ENCODE data around the gene SLC24A1.

The SLC24A1 gene

DNA sequence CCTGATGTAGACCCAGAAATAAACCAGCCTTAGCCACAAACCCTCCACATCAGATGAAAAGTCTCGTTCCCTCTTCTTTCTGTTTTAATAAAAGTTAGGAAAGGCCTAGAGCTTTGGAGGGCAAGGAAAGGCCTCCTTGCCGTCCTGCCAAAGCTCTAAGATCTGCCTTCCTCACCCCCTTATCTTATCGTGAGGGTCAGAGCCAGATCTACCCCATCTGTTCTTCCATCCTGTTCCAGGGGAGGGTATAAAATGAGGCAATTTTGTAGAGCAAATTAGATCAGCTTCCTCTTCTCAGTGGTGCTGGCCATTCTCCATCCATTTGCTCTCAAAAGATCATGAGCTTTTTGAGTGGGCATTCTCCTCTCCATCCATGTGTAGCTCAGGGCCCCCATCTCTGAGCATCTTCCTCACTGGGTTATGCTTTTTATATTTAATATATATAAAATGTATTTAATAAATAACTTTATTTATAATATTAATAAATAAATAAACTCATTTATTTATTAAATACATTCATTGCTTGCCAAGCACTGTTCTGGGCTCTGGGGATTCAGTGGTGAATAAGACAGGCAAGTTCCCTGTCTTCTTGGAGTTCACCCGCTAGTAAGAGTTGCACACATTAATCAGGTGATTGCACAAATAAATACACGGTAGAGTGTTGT is 2.0 kb upstream of the SLC24A1 start:
- no peak for DNase-seq

DNA sequence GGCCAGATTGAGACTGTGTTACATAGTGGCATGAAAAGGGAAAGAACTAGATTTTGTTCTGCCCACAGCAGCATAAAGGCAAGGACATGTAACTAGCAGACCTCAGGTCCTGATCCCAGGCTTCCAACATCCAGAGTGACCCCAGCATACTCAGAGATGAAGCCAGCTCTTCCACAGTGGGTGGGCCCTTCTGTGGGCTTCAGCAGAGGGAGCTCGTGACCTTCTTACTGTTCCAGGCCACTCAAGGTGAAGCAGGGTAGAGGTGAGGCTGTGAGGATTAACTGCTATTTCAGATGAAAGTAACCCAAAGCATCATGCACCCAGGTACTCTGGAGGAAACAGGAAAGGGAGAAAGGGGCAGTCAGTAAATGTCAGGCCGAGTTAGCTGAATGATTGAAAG is 905 bp upstream of the SLC24A1 start:
- no peak for DNase-seq

DNA sequence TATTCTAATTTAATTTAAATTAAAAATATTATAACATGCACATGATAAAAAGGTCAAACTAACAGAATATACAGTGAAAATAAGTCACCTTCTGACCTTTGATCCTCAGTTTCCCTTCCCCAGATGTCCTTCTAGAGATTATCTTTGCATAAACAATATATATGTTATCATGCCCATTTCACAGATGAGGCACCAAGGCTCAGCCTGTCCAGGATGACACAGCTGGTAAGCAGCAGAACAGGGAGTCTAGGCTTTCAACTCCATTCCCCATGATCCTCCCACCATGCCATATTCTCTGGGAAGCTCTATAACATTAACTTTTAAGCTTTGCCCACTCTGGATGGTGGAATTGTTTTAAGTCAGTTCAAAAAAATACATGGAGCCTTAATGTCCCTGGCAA is 1.4 kb downstream of the SLC24A1 start:
- no peak for DNase-seq

DNA sequence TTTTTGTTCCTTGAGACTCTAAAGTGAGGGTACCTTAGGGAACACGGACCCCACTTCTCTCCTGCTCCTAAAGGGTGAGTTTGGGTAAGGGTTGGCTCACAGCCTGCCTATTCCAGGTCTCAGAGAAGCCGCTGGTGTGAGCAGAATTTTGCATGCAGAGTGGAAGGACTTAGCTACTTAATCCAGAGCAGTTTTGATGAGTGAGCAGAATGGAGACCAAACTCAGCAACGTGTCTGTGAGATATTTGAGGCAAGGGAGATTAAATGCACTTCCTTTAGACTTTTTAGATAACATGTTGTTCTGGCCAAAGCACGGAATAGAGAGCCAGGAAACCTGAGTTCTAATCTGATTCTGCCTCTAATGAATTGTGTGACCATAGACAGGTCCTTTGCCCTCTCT is 5.1 kb downstream of the SLC24A1 start:
- no peak for DNase-seq

DNA sequence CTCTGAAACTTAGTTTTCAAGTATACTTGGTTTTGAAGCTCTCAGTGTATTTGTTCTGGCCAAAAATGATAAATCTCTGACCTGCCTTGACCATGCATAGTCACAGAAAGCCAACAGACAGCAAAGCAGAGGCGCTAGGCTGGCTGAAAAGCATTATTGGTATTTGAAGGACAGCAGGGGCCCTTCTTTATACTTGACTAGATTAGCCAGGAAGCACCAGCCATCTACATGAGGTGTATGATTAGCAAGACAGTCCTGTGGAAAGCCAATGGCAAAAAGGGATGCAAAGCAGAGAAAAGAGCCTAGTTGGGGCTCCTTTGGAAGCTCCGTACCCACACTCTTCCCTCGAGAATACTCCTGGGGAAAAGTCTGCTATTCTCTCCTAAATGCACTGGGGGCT is 7.8 kb downstream of the SLC24A1 start:
- no peak for DNase-seq

DNA sequence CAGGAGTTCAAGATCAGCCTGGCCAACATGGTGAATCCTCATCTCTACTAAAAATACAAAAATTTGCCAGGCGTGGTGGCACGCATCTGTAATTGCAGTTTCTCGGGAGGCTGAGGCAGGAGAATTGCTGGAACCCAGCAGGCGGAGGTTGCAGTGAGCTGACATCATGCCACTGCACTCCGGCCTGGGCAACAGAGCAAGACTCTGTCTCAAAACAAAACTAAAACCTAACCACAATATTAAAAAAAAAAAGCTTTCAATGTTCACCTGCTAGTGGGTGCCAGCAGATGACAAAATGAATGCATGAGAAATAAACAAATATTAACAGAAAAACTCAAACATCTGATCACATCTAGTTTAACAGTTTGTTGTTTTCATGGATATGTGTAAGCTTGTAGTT is 9.0 kb downstream of the SLC24A1 start:
- DNase-seq, result no peak

DNA sequence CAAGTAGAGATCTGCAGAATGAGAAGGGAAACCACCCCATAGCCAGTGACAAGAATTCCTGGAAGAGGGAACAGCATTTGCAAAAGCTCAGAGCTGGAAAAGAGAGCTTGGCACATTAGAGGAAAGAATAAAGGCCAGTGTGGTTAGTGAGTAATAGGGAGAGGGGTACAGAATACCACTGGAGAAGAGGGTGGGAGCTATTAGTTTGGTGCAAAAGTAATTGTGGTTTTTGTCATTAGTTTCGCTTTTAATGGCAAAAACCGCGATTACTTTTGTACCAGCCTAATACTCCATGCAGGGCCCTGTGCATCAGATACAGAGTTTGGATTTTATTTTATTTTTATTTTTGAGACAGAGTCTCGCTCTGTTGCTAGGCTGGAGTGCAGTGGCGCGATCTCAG is 9.8 kb downstream of the SLC24A1 start:
- DNase-seq, result no peak

DNA sequence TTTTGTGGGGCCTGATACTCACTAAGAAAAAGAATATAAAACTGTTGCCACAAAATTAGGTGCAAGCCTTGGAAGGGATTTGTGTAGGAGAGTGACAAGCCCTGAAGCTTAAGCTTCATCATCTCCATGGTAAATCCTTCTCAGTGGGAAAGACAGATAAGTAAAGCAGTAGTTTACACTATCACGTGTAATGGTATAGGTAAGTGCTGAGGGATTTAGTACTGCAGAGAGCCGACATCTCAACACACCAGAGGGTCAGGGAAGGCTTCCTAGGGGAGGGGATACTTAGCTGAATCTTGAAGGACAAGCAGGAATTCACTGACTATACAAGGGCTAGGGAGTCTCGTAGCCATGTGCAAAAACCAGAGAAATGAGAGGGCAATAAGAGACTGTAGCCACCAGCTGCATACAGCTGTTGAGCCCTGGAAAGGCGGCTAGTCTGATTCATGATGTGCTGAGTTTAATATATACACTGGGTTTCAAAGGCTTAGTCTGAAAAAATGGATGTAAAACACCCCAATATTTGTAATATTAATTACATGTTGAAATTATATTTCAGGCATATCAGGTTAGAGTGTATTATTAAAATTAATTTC is 11.1 kb downstream of the SLC24A1 start:
- DNase-seq, result no peak

DNA sequence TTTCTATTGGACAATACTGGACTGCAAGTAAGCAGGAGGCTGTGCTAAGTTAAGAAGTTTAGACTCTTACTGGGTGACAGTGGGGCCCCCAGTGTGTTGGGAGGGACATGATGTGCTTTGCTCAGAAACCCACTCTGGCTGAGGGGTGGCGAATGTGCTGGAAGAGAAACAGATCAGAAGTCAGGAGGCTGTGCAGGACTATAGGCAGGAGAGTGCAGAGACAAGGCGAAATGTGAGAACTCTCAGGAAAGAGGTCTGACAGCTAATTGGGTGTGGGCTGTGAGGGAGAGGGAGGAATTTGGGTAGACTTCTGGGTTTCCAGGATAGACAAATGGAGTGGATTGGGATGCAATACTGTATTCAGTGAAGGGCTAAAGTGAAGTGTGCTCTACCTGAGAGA is 12.0 kb downstream of the SLC24A1 start:
- no peak for DNase-seq

DNA sequence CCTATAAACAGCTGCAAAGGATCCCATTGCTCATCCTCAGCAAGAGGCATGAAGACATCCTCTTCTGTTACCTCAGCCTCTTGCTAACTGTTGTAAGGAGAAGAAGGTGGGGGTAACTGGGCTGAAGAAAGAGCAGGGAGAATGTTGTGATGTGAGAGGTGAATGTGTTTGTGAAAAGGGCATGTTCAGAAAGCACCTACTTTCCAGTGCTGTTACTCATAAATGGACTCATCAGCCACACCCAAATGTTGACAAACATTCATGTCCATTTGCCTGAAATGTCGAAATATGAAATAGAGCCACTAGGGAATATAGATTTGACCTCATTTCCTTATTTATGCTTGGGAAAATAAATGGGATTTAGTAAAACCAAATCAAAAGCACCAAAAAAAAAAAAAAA is 12.6 kb downstream of the SLC24A1 start:
- no peak for DNase-seq

DNA sequence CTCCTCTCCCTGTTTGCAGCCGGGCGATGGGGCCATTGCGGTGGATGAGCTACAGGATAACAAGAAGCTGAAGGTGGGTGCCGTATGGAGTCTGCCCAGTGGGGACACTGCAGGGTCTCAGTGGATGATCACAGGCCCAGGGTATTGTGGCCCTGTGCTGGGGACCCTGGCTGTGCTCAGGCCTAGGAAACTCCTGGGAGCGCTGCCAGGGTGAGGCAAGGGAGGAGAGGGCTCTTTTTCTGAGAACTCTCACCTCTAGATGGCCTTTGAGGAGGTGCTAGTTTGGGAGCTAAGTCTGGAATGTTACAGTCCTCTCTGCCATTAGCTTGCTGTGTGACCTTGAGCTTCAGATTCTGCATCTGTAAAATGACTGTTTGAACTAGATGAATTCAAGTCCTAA is 16.4 kb downstream of the SLC24A1 start:
- DNase-seq, result no peak

DNA sequence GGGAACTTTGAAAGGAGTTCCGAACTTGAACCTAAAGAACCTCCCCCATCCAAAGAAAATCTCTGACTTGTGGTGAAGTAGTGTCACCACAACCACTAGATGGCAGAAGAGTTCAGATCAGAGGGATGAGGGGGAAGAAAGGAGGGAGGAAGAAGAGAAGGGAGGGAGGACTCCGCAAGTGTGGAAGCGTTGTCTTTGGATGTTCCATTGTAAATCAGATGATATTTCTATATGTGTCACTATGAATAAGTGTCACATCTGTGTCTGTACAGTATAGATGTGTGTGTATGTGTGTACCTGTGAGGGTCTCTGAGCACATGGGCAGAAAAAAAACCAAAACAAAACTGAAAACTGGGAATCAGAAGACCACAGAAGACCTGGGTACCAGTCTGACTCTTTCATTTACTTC is 16.9 kb downstream of the SLC24A1 start:
- DNase-seq, result peak; percentile 31

DNA sequence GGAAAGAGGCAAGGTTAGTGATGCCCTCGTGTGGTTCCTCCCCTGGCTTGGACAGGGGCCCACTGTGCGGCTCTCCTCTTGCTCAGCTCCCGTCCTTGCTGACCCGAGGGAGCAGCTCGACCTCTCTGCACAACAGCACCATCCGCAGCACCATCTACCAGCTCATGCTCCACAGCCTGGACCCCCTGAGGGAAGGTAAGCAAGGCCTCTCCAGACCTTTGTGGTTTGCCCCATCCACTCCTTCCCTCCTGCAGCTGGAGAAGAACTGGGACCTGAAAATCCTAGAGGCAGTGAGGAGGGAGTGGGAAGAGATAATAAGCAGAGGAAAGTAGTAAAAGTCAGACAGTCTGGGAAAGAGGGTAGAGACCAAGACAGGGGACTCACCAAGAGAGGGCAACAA is 17.8 kb downstream of the SLC24A1 start:
- DNase-seq, result no peak

DNA sequence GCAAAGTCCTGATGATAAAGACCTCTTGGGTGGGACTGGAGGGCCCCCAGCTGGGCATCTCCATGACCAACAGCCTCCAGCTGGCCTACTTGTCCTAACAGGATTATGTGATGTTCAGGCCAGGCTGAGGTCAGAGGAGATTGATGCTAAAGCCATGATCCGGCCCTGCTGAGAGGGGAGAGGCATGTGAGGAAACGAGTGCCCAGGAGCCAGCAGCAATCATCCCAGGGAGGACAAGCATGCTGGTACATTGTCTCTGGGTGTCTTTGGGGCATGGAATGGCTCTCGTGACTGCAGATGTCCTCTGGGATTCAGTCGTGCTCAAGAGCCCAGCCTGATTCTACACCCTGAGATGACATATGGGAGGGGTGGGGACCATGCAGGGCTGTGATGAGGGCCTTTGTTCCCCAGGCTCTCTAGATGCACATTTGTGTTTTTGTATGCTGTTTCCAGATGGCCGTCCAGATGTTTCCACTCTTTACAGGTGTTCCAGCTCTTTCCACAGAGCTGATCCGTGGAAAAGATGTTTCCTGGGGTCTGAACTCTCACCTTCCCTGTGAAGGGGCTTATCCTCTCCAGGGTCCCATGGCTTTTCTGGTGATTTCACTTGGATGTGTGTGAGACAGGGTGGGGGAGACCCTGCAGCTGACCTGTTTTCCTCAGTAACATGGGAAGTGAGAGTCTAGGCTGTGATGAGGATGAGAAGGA is 20.2 kb downstream of the SLC24A1 start:
- no peak for DNase-seq

DNA sequence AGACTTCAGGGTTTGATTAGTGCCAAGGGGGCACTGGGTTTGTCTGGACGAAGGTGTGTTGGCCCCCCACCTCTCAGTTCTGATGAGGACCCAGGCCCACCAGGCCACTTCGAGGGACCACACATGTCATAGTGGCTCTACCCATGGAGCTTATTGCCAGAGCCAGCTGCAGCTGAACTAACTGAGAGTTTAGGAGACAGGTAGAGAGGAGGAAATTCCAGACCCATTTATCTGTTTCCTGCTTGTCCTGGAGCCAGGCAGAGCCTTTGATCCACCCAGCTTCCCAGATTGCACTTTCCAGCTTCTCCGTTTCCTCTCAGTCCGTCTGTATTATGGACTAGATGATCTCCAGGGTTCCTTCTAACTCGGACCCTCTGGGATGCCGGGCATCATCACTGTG is 20.9 kb downstream of the SLC24A1 start:
- no peak for DNase-seq

DNA sequence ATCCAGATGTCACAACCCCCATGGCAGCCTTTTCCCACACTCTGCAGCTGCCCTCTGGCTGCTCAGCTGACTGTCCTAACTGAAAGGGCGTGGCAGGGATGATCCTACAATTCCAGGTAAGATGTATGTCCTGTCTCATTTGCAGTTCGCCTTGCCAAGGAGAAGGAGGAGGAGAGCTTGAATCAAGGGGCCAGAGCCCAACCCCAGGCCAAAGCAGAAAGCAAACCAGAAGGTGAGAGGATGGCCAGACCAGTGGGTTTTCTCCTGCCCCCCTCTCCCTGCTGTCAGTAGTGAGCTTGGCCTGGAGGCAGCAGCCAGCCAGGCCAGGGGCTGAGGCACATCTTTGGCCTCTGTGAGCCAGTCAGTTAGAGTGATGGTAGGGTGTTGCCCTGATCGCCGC is 22.5 kb downstream of the SLC24A1 start:
- no peak for DNase-seq

DNA sequence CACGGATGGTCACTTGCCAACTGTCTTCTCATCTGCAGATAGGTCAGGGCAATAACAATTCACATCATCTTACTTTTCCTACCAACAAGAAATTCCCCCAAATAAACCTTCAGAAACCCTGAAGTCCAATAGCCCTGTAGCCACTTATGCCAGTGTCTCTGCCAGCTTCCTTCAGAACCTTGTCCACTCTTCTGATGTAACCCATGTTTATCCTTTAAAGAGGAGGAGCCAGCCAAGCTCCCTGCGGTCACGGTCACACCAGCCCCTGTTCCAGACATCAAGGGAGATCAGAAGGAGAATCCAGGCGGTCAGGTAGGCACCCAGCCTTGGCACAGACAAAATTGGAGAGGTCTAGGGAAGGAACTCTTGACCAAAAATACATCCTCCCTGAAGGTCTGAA is 23.7 kb downstream of the SLC24A1 start:
- DNase-seq, result no peak

DNA sequence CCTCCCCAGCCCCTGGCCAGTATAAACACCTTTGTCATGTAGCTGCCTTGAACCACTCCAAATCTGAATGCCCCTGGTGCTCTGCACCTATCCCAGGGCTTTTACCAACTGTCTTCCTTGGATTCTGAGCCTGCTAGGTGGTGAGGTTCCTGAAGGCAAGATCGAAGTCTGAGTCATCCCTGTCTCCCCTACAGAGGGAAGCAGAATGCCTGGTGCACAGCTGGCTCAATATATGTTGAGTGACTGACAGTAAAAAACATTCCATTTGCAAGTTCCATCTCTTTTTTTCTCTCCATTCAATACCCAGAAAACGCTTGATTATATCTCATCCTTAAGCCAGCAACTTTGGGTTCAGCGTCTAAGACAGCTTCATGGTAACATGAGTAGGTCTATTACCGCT is 24.7 kb downstream of the SLC24A1 start:
- no peak for DNase-seq

DNA sequence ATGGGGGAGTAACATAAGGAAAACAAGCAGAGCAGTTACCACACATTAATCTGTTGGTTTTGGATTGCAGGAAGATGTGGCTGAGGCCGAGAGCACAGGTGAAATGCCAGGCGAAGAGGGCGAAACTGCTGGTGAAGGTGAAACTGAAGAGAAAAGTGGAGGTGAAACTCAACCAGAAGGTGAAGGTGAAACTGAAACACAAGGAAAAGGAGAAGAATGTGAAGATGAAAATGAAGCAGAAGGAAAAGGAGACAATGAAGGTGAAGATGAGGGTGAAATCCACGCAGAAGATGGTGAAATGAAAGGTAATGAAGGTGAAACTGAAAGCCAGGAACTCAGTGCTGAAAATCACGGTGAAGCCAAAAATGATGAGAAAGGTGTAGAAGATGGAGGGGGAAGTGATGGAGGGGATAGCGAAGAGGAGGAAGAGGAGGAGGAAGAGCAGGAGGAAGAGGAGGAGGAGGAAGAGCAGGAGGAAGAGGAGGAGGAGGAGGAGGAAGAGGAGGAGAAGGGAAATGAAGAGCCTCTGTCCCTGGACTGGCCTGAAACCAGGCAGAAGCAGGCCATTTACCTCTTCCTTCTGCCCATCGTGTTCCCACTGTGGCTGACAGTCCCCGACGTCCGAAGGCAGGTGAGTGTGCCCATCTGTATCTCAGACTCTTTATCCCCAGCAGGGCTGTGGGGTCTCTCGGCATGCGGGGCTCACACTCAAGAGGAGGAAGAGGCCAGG is 28.7 kb downstream of the SLC24A1 start:
- no peak for DNase-seq

DNA sequence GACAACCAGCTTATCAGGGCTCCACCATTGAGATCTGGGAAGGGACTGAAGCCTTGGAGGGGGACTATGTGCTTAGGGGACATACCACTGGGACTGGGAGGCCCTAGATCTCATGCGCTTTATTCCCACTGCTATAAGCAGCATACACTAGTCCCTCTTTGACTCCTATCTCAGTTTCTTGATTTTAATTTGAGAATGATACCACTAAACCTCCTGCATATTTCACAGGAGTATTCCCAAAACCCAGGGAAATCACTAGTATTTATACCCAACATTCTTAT is 29.2 kb downstream of the SLC24A1 start:
- DNase-seq, result no peak

DNA sequence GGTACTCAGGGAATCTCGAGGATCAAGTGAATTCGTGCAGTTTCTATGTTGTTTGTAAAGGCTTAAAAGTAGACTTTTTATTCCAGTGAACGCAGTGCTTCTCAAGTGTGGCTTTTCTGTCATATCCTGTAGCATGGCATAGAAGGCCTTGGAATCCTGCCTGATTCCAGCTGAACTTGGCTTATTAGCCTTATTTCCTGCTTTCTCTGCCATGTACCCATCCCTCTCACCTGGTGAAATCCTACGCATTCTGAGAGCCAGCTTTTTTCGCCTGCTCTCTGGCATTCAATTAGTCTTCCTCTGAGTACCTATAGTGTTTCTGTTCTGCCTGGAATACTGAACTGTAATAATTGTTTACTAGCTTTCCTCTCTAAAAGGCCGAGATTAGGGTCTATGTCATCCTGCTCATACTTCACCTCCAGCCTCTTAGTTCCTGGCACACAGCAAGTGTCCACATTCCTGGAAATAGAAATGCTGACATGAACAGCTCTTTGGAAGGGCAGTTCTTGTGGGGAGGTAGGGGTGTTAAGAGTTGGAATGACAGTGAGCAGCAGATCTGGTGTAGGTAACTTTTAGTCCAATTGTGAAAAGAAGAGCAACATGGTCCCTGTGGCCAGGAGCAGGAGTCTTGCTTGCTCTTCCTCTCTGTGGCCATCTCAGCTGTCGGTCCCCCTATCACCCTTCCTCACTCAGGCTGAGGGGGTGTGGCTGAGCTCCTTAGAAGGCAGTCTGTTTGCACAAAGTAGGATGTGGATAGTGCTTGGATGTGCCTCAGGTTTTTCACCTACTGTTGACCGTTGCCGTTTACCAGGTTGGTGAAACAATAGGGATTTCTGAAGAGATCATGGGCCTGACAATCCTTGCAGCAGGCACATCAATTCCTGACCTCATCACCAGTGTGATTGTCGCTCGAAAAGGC is 30.4 kb downstream of the SLC24A1 start:
- no peak for DNase-seq

DNA sequence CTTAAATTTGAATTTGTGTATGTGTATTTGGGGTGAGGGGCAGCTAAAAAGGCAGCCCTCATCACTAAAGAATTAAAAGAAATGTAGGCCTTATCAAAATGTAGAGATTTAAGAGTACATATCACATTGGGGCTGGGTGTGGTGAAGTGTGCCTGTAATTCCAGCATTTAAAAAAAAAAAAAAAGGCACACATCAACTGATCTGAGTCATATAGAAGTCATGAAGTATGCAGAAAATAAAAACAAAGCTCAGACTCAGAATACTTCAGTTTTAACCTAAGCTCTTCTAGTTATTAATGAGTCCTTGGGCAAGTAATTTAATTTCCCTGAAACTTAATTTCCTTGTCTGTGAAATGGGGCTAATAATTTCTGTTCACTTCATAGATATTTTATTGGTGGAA is 31.6 kb downstream of the SLC24A1 start:
- DNase-seq, result no peak

Data from effector CD4-positive, alpha-beta T cell (primary cell).